Pancreas (tissue), 10 donors: ENCODE measurements around the gene S1PR2. TPM values are rescaled to one million over a fixed set of nuclear protein-coding genes. Genes with fewer than 3 reads are reported as not detected.
"Not testable (repeated sequence)": the region's sequence is repeated elsewhere in the genome, so short reads cannot be mapped to it uniquely, and the experiment has no call there.

Experiments used
- ATAC-seq, 4 donors: fragments of 200-7000 bp; cut with Tn5 transposase; one replicate each; pipeline versions ENCODE4 v1.8.0 to v1.9.1; 2020; ENCODE audit warnings: mild to moderate bottlenecking in 4 of 4, moderate library complexity in 4 of 4
- DNase-seq, 6 donors: peaks; one replicate each; pipeline ENCODE4 v3.0.0-alpha.2; 2020
- FAIRE-seq: peaks from 2 replicates; lab custom pipeline; 2012; peaks lifted over from hg19 to GRCh38; lab: Jason Lieb, UNC
- H3K27ac ChIP-seq, 4 donors: fragments of 200-600 bp; sonication (generic); 1 replicate in 3 of 4; 2 replicates in 1 of 4; pipeline versions ENCODE4 v1.5.0 to v1.8.0; 2020
- H3K27me3 ChIP-seq, 4 donors: fragments of 200-600 bp; one replicate each; pipeline ENCODE4 v1.8.0; 2021
- H3K36me3 ChIP-seq, 3 donors: fragments of 200-600 bp; sonication (generic) in 1 of 3; one replicate each; pipeline versions ENCODE4 v1.5.0 to v1.8.0; 2020 to 2021
- H3K4me1 ChIP-seq, 3 donors: fragments of 200-600 bp; one replicate each; pipeline ENCODE4 v1.8.0; 2021
- H3K4me3 ChIP-seq, 4 donors: fragments of 200-600 bp; sonication (generic) in 2 of 4; one replicate each; pipeline versions ENCODE4 v1.5.0 to v1.8.0; 2020 to 2021
- H3K9me3 ChIP-seq, 4 donors: fragments of 200-600 bp; one replicate each; pipeline ENCODE4 v1.8.0; 2021
- CTCF ChIP-seq, 4 donors: fragments of 200-600 bp; sonication (generic) in 3 of 4; IDR thresholded peaks; one replicate each; pipeline versions ENCODE4 v1.5.0 to v1.8.0; 2021; ENCODE audit warnings: antibody characterized with exemption in 4 of 4
- WGBS, 2 donors: extraction: QIAGEN DNeasy Blood & Tissue Kit; methylation state at CpG; one replicate each; pipeline ENCODE4 v1.1.7; 2013; 5-methylcytosine and 5-hydroxymethylcytosine counted together
- intact Hi-C, 3 donors: fragments of 100-400 bp; cut with DNase I; formaldehyde crosslinking; loops; one replicate each; pipeline versions ENCODE4 v1.11.1 to v1.14.2; 2022
- polyA plus RNA-seq, 2 donors: library from polyadenylated mRNA; stranded (reverse); fragments of 200-250 nt; gene quantifications; one replicate each; pipeline ENCODE4 v1.2.3, GENCODE V29; 2013
- total RNA-seq, 6 donors: library from RNA; stranded (reverse); fragmentation: NEBNext Ultra II Directional in 4 of 6; extraction: Animal tissue kit (Norgen Biotek cat#: 25700) in 4 of 6; gene quantifications; one replicate each; pipeline versions ENCODE4 v1.2.1 to v1.2.4, GENCODE V29; 2021 to 2023
- donor health status: healthy with polysubstance abuse.
- donor health status: DM: no; HTN: no; CAD: no; lungs with moderate emphysema.
- donor health status: DM: no; HTN: no; CAD: no.
- donor health status: control.
- donor health status: control.
- donor health status: Bipolar disorder and iron deficiency.
- donor health status: DM: yes; HTN: yes; CAD: no.
- donor health status: DM: no; HTN: no; CAD: no.
- donor health status: DM: no; HTN: no; CAD: no.
- donor health status: DM: yes; HTN: yes; CAD: no.

Gene S1PR2
- total and polyA plus RNA-seq, 8 donors, result 1.6 to 4.8 (median 2.4) TPM

GRCh38 chr19:10251792-10252694 is 20.9 kb upstream of the S1PR2 start, which contains the start of gene MRPL4:
Gene MRPL4, plus strand, starts transcription at chr19:10252214. Its CDS starts 40 bp downstream, at chr19:10252254.
- peaks cover 0 to 4% (median 3%) of the 10 kb centered on the region in 3 donors for H3K4me1 ChIP-seq
- H3K27me3 ChIP-seq, result no peaks in the 10 kb centered on the region
- peak; percentile 94 to 96 (median 94) for ATAC-seq
- H3K9me3 ChIP-seq, result no peaks in the 10 kb centered on the region
- peaks cover 0 to 5% (median 0%) of the 10 kb centered on the region in 3 donors for H3K36me3 ChIP-seq
- 1 to 2% methylated on average over 72 to 77 of the region's 77 CpGs for WGBS, 2 donors
- H3K4me3 ChIP-seq, result peak within 1 kb of the TSS; percentile 52 to 99 (median 72)
- peak; percentile 90 to 97 (median 96) for DNase-seq
- intact Hi-C loops, result no loop called here
- no peak for TF ChIP-seq CTCF (IDR thresholded peaks at IDR 0.05)
- H3K27ac ChIP-seq, result peak within 1 kb of the TSS; percentile 34 to 68 (median 55)
- FAIRE-seq, result peak; percentile 98

- no peak for DNase-seq
- WGBS, 2 donors, result 70 to 77% methylated on average over 6 of the region's 6 CpGs
- TF ChIP-seq CTCF (IDR thresholded peaks at IDR 0.05), result no peak
- Histone ChIP-seq H3K27ac (no peak overlapping the region), H3K9me3 (no peaks in the 10 kb centered on the region), H3K27me3 (no peaks in the 10 kb centered on the region), H3K36me3 (no peaks in the 10 kb centered on the region), H3K4me1 (no peaks in the 10 kb centered on the region), H3K4me3 (no peak overlapping the region)
- no peak for FAIRE-seq
- no peak for ATAC-seq
- intact Hi-C loops, result no loop called here
These were observed 15.4 kb upstream of the S1PR2 start for GRCh38 chr19:10246511-10246910.

GRCh38 chr19:10245189-10245939 is 14.2 kb upstream of the S1PR2 start:
- Histone ChIP-seq H3K27ac (no peak overlapping the region), H3K36me3 (no peaks in the 10 kb centered on the region), H3K4me3 (no peak overlapping the region), H3K27me3 (no peaks in the 10 kb centered on the region), H3K4me1 (no peaks in the 10 kb centered on the region), H3K9me3 (no peaks in the 10 kb centered on the region)
- no peak for ATAC-seq
- no peak for FAIRE-seq
- DNase-seq, result no peak
- WGBS, 2 donors, result 70 to 75% methylated on average over 9 of the region's 9 CpGs
- intact Hi-C loops, result no loop called here
- no peak for TF ChIP-seq CTCF (IDR thresholded peaks at IDR 0.05)

GRCh38 chr19:10243606-10244005 is 12.5 kb upstream of the S1PR2 start:
- intact Hi-C loops, result no loop called here
- Histone ChIP-seq H3K27ac (no peak overlapping the region), H3K9me3 (no peaks in the 10 kb centered on the region), H3K36me3 (no peaks in the 10 kb centered on the region), H3K4me1 (no peaks in the 10 kb centered on the region), H3K4me3 (no peak overlapping the region), H3K27me3 (no peaks in the 10 kb centered on the region)
- ATAC-seq (no peak), DNase-seq (no peak), FAIRE-seq (no peak)
- no peak for TF ChIP-seq CTCF (IDR thresholded peaks at IDR 0.05)
- 89 to 90% methylated on average over 7 of the region's 7 CpGs for WGBS, 2 donors

DNA sequence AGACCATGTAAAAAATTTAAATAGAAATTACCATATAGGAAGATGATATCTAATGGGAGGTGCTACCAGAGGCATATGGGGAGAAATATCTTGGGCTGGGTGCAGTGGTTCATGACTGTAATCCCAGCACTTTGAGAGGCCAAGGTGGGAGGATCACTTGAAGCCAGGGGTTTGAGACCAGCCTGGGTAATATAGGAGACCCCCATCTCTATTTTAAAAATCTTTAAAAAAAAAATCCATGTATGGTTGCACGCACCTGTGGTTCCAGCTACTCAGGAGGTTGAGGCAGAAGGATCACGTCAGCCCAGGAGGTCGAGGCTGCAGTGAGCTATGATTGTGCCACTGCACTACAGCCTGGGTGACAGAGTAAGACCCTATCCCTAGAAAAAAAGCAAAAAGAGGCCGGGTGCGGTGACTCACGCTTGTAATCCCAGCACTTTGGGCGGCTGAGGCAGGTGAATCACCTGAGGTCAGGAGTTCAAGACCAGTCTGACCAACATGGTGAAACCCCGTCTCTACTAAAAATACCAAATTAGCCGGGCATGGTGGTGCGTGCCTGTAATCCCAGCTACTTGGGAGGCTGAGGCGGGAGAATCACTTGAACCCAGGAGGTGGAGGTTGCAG is 10.8 kb upstream of the S1PR2 start:
- ATAC-seq, H3K36me3 ChIP-seq, DNase-seq, intact Hi-C loops, FAIRE-seq, H3K27ac ChIP-seq, H3K4me1 ChIP-seq, H3K9me3 ChIP-seq, H3K27me3 ChIP-seq, H3K4me3 ChIP-seq: not testable (repeated sequence)
- WGBS, 2 donors, result 80 to 93% methylated on average over 11 of the region's 11 CpGs
